Measurements from ENCODE around the gene CDK3.
A peak's percentile ranks its signal among the peaks of the same experiment; 100 is the strongest.

The CDK3 gene

DNA sequence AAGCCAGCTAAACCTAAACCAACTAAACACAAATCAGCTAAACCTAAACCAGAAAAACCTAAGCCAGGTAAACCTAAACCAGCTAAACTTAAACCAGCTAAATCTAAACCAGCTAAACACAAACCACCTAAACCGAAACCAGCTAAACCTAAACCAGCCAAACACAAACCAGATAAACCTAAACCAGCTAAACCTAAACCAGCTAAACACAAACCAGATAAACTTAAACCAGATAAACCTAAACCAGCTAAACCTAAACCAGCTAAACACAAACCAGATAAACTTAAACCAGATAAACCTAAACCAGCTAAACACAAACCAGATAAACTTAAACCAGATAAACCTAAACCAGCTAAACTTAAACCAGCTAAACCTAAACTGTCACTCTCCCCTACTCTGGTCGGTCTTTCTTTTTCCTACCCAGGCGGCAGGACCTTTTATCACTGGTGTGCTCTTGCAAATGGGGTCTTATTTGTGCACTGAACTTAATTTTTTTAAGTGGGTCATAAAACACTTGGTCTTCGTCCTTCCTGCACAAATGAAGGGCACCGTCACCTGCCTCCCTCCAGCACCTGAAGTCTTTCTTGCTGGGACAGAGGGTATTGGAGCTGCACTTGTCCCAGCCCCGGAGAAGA is 19.3 kb downstream of the CDK3 start:
- Mint-ChIP-seq H3K4me1 (peaks cover 22% of the 10 kb centered on the region), H3K27ac (peak overlapping the region in 1 of 2 donors; percentile 55), H3K9me3 (no peaks in the 10 kb centered on the region), H3K27me3 (no peaks in the 10 kb centered on the region), H3K4me3 (no peak overlapping the region)
- DNase-seq (no peak), ATAC-seq (no peak)

DNA sequence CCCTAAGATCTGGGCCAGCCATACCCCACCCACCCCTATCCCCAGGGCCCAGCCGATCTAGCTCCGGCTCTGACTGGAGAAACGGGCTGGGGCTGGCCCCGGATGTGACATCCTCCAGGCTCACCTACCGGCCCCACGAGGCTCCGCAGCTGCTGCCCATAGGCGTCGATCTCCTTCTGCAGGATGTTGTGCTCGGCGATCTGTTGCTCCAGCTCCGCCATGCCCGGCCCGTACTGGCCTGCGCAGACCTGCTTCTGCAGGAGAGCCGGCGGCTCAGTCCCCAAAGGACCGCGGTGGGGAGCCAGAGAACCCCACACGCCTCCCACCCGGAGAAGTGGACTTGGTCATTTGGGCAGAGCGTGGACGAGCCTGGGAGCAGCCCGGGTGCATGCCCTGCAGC is 21.6 kb downstream of the CDK3 start:
- no peak for ATAC-seq
- Mint-ChIP-seq H3K4me3 (no peak overlapping the region), H3K4me1 (peaks cover 22% of the 10 kb centered on the region), H3K9me3 (no peaks in the 10 kb centered on the region), H3K27ac (no peak overlapping the region), H3K27me3 (no peaks in the 10 kb centered on the region)
- DNase-seq = no peak

DNA sequence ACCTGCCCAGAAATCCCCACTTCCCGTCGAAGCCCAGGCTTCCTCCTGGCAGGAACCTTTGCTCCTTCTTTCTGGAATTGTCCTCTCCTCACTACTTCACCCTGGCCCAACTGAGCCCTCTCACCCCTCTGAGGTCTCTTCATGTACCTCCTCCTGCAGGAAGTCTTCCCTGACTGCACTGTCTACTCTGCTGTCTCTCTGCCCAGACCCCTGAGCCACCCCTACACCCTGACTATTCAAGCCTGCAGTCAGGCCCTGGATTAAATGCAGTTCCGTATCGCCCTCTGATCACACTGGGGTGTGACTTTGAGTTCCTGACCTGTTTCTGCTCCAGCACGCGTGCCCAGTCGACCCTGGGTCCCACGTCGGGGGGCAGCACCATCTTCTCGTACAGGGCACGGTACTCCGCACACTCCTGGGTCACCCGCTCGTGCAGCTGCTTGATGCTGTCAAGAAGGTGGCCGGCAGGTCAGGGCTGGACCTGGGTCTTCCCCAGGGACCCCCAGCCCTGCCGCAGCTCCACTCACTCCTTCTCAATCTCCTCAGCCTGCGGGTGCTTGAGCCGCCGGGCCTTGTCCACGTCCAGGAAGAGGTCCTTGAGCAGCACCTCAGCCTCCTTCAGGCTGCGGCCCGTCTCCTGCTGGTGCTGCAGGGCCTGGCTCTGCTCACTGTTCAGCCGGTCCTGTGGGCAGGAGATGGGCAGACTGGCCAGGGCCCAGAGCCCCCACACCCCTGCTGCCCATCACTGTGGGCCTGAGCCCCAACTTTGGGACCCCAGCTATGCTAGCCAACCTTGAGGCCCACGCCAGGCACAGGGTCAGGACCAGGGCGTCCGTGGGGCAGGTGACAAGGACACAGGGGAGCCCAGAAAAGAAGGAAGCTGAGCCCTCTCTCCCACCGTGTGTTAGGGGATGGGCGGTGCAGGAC is 22.6 kb downstream of the CDK3 start:
- Mint-ChIP-seq H3K4me1 (peaks cover 24% of the 10 kb centered on the region), H3K4me3 (no peak overlapping the region), H3K9me3 (no peaks in the 10 kb centered on the region), H3K27me3 (no peaks in the 10 kb centered on the region), H3K27ac (no peak overlapping the region)
- ATAC-seq = no peak
- DNase-seq = no peak

DNA sequence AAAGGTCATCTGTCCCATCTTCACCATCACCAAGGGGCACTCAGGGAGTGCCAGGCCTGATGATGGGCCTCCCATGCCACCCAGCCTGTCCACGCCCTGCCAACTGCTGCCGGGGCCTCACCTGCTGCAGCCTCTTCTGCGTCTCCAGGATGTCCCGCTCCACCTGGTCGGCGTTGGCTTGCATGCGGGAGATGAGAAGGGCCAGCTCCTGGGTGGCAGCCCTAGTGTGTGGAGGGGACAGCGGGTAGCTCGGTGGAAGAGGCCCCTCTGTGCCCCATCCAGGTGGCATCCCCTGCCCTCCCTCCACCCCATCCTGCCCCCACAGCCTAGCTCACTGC is 23.2 kb downstream of the CDK3 start:
- no peaks in the 10 kb centered on the region for H3K27me3 Mint-ChIP-seq
- DNase-seq (no peak), ATAC-seq (no peak)
- H3K9me3 Mint-ChIP-seq = no peaks in the 10 kb centered on the region
- H3K4me1 Mint-ChIP-seq = peaks cover 31% of the 10 kb centered on the region
- no peak overlapping the region for H3K27ac Mint-ChIP-seq
- H3K4me3 Mint-ChIP-seq = no peak overlapping the region

DNA sequence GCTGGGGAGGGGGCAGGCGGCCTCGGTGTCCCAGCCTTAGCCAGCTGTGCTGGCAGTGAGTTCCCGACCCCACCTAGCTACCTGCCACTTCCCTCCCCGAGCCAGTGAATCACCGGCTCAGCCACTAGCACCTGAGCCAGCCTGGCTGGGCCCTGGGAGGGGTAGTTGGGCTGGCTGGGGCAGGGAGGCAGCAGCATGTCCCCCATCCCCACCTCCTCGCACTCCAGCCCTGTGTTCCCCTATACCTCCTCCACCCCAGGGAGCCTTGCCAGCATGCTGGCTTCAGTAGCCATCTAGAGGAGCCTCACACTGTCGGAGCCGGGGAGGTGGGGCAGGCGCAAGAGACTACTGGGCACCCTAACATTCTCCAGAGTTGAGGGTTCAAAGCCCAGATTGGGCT is 23.7 kb downstream of the CDK3 start:
- Mint-ChIP-seq H3K4me3 (no peak overlapping the region), H3K9me3 (no peaks in the 10 kb centered on the region), H3K27ac (no peak overlapping the region), H3K4me1 (peaks cover 35% of the 10 kb centered on the region), H3K27me3 (no peaks in the 10 kb centered on the region)
- DNase-seq (no peak), ATAC-seq (no peak)

DNA sequence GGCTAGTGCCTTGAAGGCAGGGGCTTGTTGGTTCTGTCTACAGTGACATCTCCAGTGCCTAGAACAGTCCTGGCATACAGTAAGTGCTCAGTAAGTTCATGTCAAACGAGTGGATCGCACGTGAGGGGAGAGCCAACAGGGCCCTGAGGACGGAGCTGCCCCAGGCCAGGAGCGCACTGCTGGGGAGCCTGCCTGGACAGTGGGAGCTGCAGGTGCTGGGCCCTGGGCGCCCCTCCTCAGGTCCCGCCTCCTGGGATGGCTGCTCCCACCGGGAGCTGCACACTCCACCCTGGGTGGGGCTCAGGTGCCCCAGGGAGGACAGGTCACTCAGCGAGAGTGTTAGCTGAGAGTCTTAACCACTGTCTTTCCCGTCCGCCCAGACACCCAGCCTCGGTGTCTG is 24.6 kb downstream of the CDK3 start:
- Mint-ChIP-seq H3K27me3 (no peaks in the 10 kb centered on the region), H3K4me3 (no peak overlapping the region), H3K9me3 (no peaks in the 10 kb centered on the region), H3K4me1 (peaks cover 34% of the 10 kb centered on the region), H3K27ac (no peak overlapping the region)
- no peak for DNase-seq
- ATAC-seq = no peak

DNA sequence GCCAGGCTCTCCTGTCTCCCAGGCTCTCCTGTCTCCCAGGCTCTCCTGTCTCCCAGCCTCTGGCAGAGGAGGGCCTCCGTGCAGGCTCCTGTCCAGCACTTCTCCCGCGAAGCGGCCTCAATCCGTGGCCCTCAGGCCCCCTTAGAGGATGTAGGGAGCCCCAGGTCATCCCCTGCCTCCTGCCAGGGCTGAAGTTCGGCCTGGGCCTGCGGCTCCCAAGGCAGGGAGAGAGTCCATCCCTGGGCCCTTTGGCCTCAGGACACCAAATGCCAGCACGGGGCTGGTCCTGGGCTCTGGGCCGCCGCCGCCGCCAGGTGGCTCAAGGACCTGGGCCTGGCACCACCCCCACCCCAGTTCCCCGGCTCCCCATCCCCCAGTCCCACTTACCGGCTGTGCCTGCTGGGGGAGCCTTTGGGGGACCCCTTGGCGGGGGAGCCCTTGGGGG is 26.1 kb downstream of the CDK3 start:
- H3K27me3 Mint-ChIP-seq = no peaks in the 10 kb centered on the region
- no peak for DNase-seq
- peaks cover 33% of the 10 kb centered on the region for H3K4me1 Mint-ChIP-seq
- H3K4me3 Mint-ChIP-seq = no peak overlapping the region
- no peak overlapping the region for H3K27ac Mint-ChIP-seq
- ATAC-seq = no peak
- H3K9me3 Mint-ChIP-seq = no peaks in the 10 kb centered on the region

DNA sequence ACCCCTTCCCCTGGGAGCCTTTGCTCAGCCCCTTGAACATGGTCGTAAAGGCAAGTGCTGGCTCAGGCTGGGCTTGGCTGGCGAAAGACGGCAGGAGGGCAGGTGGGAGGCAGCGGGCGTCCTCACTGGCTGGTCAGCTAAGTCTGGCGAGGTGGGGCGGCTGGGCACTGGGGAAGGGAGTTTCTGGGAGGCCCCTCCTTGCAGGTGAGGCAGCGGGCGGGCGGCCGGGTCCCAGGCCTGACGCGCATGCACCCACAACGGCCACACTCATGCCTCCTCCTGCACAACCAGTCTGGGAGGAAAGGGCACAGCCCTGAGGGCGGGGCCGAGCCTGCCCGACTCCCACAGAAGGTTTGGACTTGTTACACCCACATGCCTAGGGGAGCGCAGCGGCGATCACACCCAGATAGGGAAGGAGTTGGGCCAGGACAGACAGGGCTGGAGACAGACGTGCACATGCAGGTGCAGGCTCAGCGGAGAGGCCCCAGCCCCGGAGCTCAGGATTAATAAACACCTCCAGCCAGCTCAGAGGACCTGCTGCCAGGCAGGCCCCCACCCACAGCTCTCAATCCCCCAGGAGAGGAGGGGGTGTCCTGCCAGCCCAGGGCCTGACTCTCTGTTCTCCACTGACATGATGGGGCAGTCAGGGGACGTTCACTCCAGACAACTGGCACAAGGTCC is 26.6 kb downstream of the CDK3 start, which contains the start of gene EVPL:
EVPL (minus strand) TSS at position 148 of the 681 bp plus-strand sequence; CDS start at position 40, 108 bp downstream.
- DNase-seq (no peak), ATAC-seq (no peak)
- Mint-ChIP-seq H3K27me3 (no peaks in the 10 kb centered on the region), H3K4me1 (peaks cover 33% of the 10 kb centered on the region), H3K4me3 (no peak within 1 kb of the TSS), H3K27ac (peak within 1 kb of the TSS in 1 of 2 donors; percentile 48), H3K9me3 (no peaks in the 10 kb centered on the region)

DNA sequence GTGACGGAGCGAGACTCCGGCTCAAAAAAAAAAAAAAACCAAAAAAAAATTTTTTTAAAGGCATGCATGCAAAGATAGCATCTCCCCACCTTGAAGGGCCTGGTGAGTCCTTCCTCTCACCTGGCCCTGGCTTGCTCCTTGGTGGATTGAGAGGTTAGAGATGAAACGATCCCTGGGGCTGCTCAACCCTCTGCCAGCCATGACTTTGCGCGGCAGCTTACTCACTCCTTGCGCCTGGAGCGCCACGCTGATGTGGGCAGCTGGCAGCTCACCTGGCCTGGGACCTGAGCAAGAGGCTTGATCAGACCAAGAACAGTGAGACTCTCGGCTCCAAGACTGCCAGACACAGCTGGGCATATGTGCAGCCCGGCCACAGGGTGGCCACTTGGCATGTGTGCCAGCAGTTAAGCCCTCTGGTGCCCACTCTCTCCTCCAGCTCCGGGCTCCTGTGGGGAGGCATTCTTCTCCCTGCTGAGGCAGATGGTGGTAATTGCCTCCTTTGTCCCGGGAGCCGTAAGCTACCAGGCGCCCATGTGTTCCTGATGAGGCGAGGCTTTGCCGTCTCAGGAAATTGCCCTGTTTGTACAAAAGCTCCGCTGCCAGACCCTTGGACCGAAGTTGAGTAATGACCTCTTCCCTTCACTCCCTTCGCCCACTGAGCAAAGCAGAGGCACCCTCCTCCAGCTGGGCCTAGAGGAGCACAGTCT is 31.6 kb downstream of the CDK3 start:
- Mint-ChIP-seq H3K9me3 (no peaks in the 10 kb centered on the region), H3K4me1 (peaks cover 35% of the 10 kb centered on the region), H3K4me3 (no peak overlapping the region), H3K27me3 (no peaks in the 10 kb centered on the region), H3K27ac (no peak overlapping the region)
- DNase-seq = no peak
- no peak for ATAC-seq

DNA sequence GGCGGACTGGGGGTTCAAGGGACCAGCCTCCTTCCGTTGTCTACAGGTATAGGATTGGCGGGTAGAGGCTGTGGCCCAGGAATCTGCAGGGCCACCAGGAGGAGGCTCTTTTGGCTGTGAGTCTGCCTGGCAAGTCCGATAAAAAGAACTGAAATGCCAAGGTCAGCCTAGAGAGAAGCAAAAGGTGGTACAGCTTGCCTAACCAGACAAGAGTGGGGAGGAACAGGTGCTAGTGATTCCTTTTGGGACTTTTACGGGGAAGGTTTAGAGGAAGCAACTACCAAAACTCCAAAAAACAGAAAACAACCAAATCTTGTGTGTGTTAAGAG is 32.1 kb downstream of the CDK3 start:
- Mint-ChIP-seq H3K9me3 (no peaks in the 10 kb centered on the region), H3K4me3 (no peak overlapping the region), H3K27me3 (no peaks in the 10 kb centered on the region), H3K4me1 (peaks cover 39% of the 10 kb centered on the region), H3K27ac (no peak overlapping the region)
- ATAC-seq = no peak
- DNase-seq = no peak

DNA sequence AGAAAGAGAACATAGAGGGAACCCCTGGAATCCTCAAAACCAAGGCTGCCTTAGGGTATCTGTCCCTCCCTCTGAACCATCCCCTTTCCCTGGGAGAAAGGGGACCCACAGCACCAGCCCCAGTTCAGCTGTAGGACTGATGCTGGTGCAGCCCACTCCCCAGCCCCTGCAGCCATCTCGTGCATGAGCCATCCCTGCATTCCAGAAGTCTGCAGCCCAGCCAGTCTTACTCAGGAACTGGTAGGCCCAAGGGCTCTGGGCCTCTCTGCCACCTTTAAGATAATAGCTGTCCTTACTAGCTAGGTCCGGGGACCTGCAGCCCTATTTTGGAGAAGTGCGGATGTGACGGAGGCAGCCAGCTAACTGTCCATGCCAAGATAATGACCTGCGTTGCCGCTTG is 32.5 kb downstream of the CDK3 start:
- Mint-ChIP-seq H3K27ac (no peak overlapping the region), H3K27me3 (no peaks in the 10 kb centered on the region), H3K4me1 (peaks cover 39% of the 10 kb centered on the region), H3K4me3 (no peak overlapping the region), H3K9me3 (no peaks in the 10 kb centered on the region)
- no peak for DNase-seq
- ATAC-seq = no peak

DNA sequence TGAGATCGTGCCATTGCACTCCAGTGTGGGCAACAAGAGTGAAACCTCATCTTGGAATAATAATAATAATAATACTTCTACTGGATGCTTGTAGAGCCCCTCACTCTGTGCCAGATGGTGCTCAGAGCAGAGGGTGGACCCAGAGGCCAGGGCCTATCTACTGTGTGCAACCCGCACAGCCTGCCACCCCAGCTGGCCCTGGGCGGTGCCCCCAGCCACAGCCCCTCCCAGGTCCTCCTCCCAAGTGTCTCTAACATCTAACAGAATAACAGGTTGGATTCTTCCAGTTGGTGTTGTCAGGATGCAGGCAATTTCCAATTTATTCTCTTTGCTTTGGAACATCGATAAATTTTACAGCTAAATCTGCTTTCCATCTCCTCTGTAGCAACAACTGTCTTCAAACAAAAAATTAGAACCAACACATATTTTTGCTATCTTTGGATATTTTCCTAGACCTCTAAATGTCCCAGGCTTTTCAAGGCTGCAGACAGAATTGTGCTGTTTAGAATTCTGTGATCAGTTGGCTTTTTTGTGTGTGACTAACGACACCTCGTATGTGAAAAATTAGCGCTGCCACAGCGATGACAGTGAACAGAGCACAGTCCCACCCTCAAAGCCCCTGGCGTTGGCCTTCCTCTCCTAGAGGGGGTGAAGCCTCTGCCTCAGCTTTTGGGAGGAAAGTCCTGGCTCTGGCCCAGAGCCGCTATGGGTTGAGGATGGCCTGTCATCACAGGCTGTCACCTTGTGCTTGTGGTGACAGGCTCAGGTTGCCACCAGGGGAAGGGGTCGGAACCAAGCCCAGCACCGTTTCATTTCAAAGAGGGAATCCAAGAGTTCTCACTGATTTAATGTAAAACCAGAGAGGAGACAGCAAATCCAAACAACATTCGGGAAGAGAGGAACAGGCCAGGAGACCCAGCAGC is 34.0 kb downstream of the CDK3 start:
- H3K27ac Mint-ChIP-seq = no peak overlapping the region
- H3K27me3 Mint-ChIP-seq = no peaks in the 10 kb centered on the region
- DNase-seq = no peak

DNA sequence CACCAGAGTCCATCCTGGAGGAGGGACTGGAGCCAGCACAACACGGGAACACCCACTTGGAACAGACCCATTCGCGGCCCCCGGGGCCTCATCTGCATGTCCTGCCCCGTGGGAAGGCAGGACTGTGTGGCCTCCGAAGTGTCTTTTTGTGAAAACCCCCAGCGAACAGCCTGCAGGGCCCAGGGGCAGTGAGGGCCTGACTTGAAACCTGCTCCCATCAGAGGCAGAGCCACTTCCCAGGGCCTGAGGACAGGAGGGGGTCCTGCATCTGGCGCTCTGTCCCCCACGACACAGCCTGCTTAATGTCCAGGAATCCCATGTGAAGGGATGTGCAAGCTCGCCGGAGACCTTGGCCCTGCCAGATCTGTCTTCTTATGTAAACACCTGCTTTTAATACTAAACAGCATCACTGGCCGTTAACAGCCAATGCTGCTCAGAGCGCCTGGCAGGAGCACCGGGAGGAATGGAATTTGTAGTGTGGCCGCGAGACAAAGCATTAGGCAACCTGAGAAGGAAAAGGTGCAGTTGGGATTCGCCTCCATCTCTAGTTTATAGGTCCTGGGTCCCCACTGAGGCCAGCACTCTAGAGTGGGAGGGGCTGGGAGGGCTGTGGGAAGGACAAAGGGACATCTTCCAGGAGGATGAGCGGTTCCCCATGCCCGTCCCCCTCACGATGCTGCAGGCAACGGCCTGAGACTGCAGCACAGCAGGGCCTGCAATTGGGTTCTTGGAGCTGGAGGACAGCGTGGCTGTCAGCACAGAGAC is 36.0 kb downstream of the CDK3 start:
- no peaks in the 10 kb centered on the region for H3K27me3 Mint-ChIP-seq
- H3K4me1 Mint-ChIP-seq = peaks cover 24% of the 10 kb centered on the region
- H3K9me3 Mint-ChIP-seq = no peaks in the 10 kb centered on the region
- no peak overlapping the region for H3K4me3 Mint-ChIP-seq
- no peak for DNase-seq
- H3K27ac Mint-ChIP-seq = peak overlapping the region in 1 of 2 donors; percentile 59
- ATAC-seq = no peak

More for the DNA sequence above, 34.0 kb downstream of the CDK3 start:
- no peaks in the 10 kb centered on the region for H3K9me3 Mint-ChIP-seq
- ATAC-seq = no peak
- peaks cover 28% of the 10 kb centered on the region for H3K4me1 Mint-ChIP-seq
- no peak overlapping the region for H3K4me3 Mint-ChIP-seq

DNA sequence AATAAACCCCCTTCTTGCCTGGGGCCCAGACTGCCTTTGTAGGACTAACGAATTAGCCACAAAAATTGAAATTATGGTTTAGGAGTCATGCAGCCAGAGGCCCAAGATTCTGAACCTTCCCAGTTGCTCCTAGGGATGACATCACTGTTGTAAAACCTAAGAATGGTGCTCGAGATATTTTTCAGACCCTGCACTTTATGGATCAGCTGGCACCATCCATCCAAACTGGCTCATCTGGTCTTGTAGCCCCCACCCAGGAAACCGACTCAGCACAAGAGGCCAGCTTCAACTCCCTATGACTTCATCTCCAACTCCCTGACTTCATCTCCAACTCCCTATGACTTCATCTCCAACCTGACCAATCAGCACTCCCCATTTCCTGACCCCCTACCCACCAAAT is 37.4 kb downstream of the CDK3 start:
- H3K27me3 Mint-ChIP-seq = no peaks in the 10 kb centered on the region
- H3K9me3 Mint-ChIP-seq = no peaks in the 10 kb centered on the region
- no peak overlapping the region for H3K27ac Mint-ChIP-seq
- no peak overlapping the region for H3K4me3 Mint-ChIP-seq
- DNase-seq (no peak), ATAC-seq (no peak)
- peaks cover 24% of the 10 kb centered on the region for H3K4me1 Mint-ChIP-seq
